SK-N-MC (cell line): ENCODE results near the gene SEC22C.

Experiments
- EZH2 ChIP-seq: fragments of 200-600 bp; sonication (generic); IDR thresholded peaks from one replicate; pipeline ENCODE4 v1.6.1; 2017; ENCODE audit warnings: antibody characterized with exemption
- FOXP2 ChIP-seq: optimal IDR thresholded peaks from 2 replicates; pipeline ENCODE3; 2011; ENCODE audit warnings: mild to moderate bottlenecking, moderate library complexity; ENCODE audit not compliant: insufficient read depth; ENCODE audit errors: extremely low read length, control extremely low read depth
- POLR2AphosphoS5 ChIP-seq: IDR thresholded peaks from 2 replicates; pipeline ENCODE4 v1.6.1; 2012; ENCODE audit warnings: mild to moderate bottlenecking, low read depth, low read length, borderline replicate concordance

- TF ChIP-seq POLR2AphosphoS5, result no peak
- TF ChIP-seq EZH2, result no peak
- TF ChIP-seq FOXP2, result no peak
Measured at GRCh38 chr3:42513521-42513920, 68.2 kb downstream of the SEC22C start.
